GM13977 (cell line): ENCODE data around the gene RARRES1.

Experiments
- DNase-seq: peaks from one replicate; pipeline ENCODE4 v3.0.0; 2012; ENCODE audit warnings: low spot score
- CTCF ChIP-seq: IDR thresholded peaks from 2 replicates; pipeline ENCODE4 v1.5.1; 2012; ENCODE audit warnings: mild to moderate bottlenecking, control low read depth; ENCODE audit not compliant: insufficient read depth; ENCODE audit errors: extremely low read depth, missing control alignments
- in situ Hi-C: fragments of 300-500 bp; cut with MboI; formaldehyde crosslinking; loops from one replicate; pipeline ENCODE4 v1.12.0; 2022; ENCODE audit warnings: low sequenced_read_pairs, low pct_unique_long_range_greater_than_20kb, mixed read lengths, inconsistent platforms; ENCODE audit not compliant: unreplicated experiment

Gene RARRES1

GRCh38 chr3:158770741-158771350, 38.6 kb upstream of the RARRES1 start:
- in situ Hi-C loops: no loop called here
- DNase-seq: no peak
- TF ChIP-seq CTCF: no peak

- DNase-seq: no peak
- TF ChIP-seq CTCF: no peak
- in situ Hi-C loops: no loop called here
Measured at GRCh38 chr3:158769952-158770740, 37.9 kb upstream of the RARRES1 start.

- no peak for TF ChIP-seq CTCF
- in situ Hi-C loops: no loop called here
- DNase-seq: no peak
Measured at GRCh38 chr3:158769549-158769948, 37.3 kb upstream of the RARRES1 start.

- in situ Hi-C loops: no loop called here
- TF ChIP-seq CTCF: no peak
- no peak for DNase-seq
Measured at GRCh38 chr3:158768881-158769543, 36.8 kb upstream of the RARRES1 start.

GRCh38 chr3:158768361-158768787, 36.1 kb upstream of the RARRES1 start:
- DNase-seq: no peak
- no peak for TF ChIP-seq CTCF
- in situ Hi-C loops: no loop called here

- no peak for DNase-seq
- in situ Hi-C loops: no loop called here
- TF ChIP-seq CTCF: no peak
Measured at GRCh38 chr3:158766364-158766763, 34.1 kb upstream of the RARRES1 start.
